ENCODE data around the gene NMNAT3.

NMNAT3 gene

GRCh38 chr3:139554628-139555027, 123.1 kb downstream of the NMNAT3 start:
- Histone ChIP-seq H2AFZ (ENCODE audit: low read length) (no peak overlapping the region), H3K4me2 (ENCODE audit: low read length) (no peak overlapping the region), H3K9ac (ENCODE audit: low read length) (no peak overlapping the region), H3K9me2 (ENCODE audit: low read depth, low read length) (no peaks in the 10 kb centered on the region), H3K4me1 (ENCODE audit: insufficient read depth, low read length, severe bottlenecking) (no peaks in the 10 kb centered on the region), H3K27ac (ENCODE audit: low read depth, low read length, poor library complexity, severe bottlenecking) (no peak overlapping the region), H3K4me3 (ENCODE audit: low read depth, low read length, poor library complexity, severe bottlenecking) (no peak overlapping the region), H3K9me3 (ENCODE audit: low read length) (no peaks in the 10 kb centered on the region), H3K36me3 (ENCODE audit: insufficient read depth, low read length) (no peaks in the 10 kb centered on the region), H3K27me3 (ENCODE audit: insufficient read depth, low read length) (0 out of 2 replicates have a peak, but pooled peaks cover 3% of the 10 kb centered on the region), H3K79me2 (ENCODE audit: insufficient read depth, low read length) (no peaks in the 10 kb centered on the region), H3F3A (ENCODE audit: insufficient read depth, low read length) (no peaks in the 10 kb centered on the region), H4K20me1 (ENCODE audit: insufficient read depth, low read length) (no peaks in the 10 kb centered on the region)
- no peak for TF ChIP-seq CTCF (IDR thresholded peaks at IDR 0.05; ENCODE audit: low read length)
- TF ChIP-seq EZH2 (IDR thresholded peaks at IDR 0.05; ENCODE audit: borderline replicate concordance, low read length) = no peak

GRCh38 chr3:139552632-139553365, 125.0 kb downstream of the NMNAT3 start:
- Histone ChIP-seq H3K4me2 (ENCODE audit: low read length) (no peak overlapping the region), H4K20me1 (ENCODE audit: insufficient read depth, low read length) (no peaks in the 10 kb centered on the region), H3K27me3 (ENCODE audit: insufficient read depth, low read length) (0 out of 2 replicates have a peak, but pooled peaks cover 3% of the 10 kb centered on the region), H3K27ac (ENCODE audit: low read depth, low read length, poor library complexity, severe bottlenecking) (no peak overlapping the region), H3K9me3 (ENCODE audit: low read length) (no peaks in the 10 kb centered on the region), H2AFZ (ENCODE audit: low read length) (no peak overlapping the region), H3F3A (ENCODE audit: insufficient read depth, low read length) (no peaks in the 10 kb centered on the region), H3K4me3 (ENCODE audit: low read depth, low read length, poor library complexity, severe bottlenecking) (no peak overlapping the region), H3K79me2 (ENCODE audit: insufficient read depth, low read length) (no peaks in the 10 kb centered on the region), H3K36me3 (ENCODE audit: insufficient read depth, low read length) (no peaks in the 10 kb centered on the region), H3K4me1 (ENCODE audit: insufficient read depth, low read length, severe bottlenecking) (no peaks in the 10 kb centered on the region), H3K9ac (ENCODE audit: low read length) (no peak overlapping the region), H3K9me2 (ENCODE audit: low read depth, low read length) (no peaks in the 10 kb centered on the region)
- TF ChIP-seq EZH2 (IDR thresholded peaks at IDR 0.05; ENCODE audit: borderline replicate concordance, low read length) = no peak
- no peak for TF ChIP-seq CTCF (IDR thresholded peaks at IDR 0.05; ENCODE audit: low read length)

DNA sequence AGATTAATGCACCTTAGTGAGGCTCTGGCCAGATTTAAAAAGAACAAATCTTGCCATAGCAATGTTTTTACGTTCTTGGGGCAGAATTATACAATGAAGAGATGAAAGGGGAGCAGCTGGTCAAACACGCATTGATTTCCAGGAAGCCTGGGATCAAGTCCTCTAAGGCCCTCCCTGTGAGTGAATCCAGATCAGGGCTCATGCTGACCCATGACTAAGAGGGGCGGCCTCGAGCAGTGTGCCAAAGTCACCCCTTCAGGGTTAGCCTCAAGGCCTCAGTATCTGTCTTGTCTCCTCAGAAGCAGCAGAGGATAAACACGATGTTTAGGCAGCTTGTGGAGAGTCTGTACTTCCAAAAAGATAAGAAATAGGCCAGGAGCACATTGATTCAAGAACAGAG, 129.0 kb downstream of the NMNAT3 start:
- Histone ChIP-seq H3K9me2 (ENCODE audit: low read depth, low read length) (no peaks in the 10 kb centered on the region), H3K27ac (ENCODE audit: low read depth, low read length, poor library complexity, severe bottlenecking) (no peak overlapping the region), H3K27me3 (ENCODE audit: insufficient read depth, low read length) (no peaks in the 10 kb centered on the region), H3K9me3 (ENCODE audit: low read length) (no peaks in the 10 kb centered on the region), H3K4me2 (ENCODE audit: low read length) (no peak overlapping the region), H3K79me2 (ENCODE audit: insufficient read depth, low read length) (no peaks in the 10 kb centered on the region), H3K4me1 (ENCODE audit: insufficient read depth, low read length, severe bottlenecking) (no peaks in the 10 kb centered on the region), H3K36me3 (ENCODE audit: insufficient read depth, low read length) (no peaks in the 10 kb centered on the region), H3K4me3 (ENCODE audit: low read depth, low read length, poor library complexity, severe bottlenecking) (no peak overlapping the region), H3F3A (ENCODE audit: insufficient read depth, low read length) (no peaks in the 10 kb centered on the region), H2AFZ (ENCODE audit: low read length) (no peak overlapping the region), H3K9ac (ENCODE audit: low read length) (no peak overlapping the region), H4K20me1 (ENCODE audit: insufficient read depth, low read length) (no peaks in the 10 kb centered on the region)
- TF ChIP-seq EZH2 (IDR thresholded peaks at IDR 0.05; ENCODE audit: borderline replicate concordance, low read length) (no peak), CTCF (IDR thresholded peaks at IDR 0.05; ENCODE audit: low read length) (no peak)

All from OCI-LY1 (cell line).